ENCODE data around the gene FIP1L1. TPM values are rescaled to one million over a fixed set of nuclear protein-coding genes. Genes with fewer than 3 reads are reported as not detected.

FIP1L1 gene
- total RNA-seq, 1 experiment from 2014 or later = 56.3 TPM

- peaks cover 37% of the 10 kb centered on the region for H3K36me3 ChIP-seq
- no peaks in the 10 kb centered on the region for H3K27me3 ChIP-seq (replicated peaks)
- H3K27ac ChIP-seq = no peak overlapping the region
- DNase-seq (ENCODE audit: low read depth in 1 of 2, low spot score in 2 of 2) = no peak
- H3K9me3 ChIP-seq (replicated peaks) = no peaks in the 10 kb centered on the region
- no peak overlapping the region for H3K4me3 ChIP-seq
- no peaks in the 10 kb centered on the region for H3K4me1 ChIP-seq (replicated peaks)
Observed at GRCh38 chr4:53427366-53427765, 49.9 kb downstream of the FIP1L1 start.

GRCh38 chr4:53431052-53431451, 53.6 kb downstream of the FIP1L1 start:
- no peaks in the 10 kb centered on the region for H3K27me3 ChIP-seq (replicated peaks)
- H3K27ac ChIP-seq = no peak overlapping the region
- H3K9me3 ChIP-seq (replicated peaks) = no peaks in the 10 kb centered on the region
- no peak for DNase-seq (ENCODE audit: low read depth in 1 of 2, low spot score in 2 of 2)
- H3K36me3 ChIP-seq = peaks cover 52% of the 10 kb centered on the region
- no peak overlapping the region for H3K4me3 ChIP-seq
- H3K4me1 ChIP-seq (replicated peaks) = no peaks in the 10 kb centered on the region

- no peaks in the 10 kb centered on the region for H3K9me3 ChIP-seq (replicated peaks)
- no peak overlapping the region for H3K27ac ChIP-seq
- no peak overlapping the region for H3K4me3 ChIP-seq
- DNase-seq (ENCODE audit: low read depth in 1 of 2, low spot score in 2 of 2) = no peak
- peaks cover 48% of the 10 kb centered on the region for H3K36me3 ChIP-seq
- no peaks in the 10 kb centered on the region for H3K4me1 ChIP-seq (replicated peaks)
- no peaks in the 10 kb centered on the region for H3K27me3 ChIP-seq (replicated peaks)
Observed at GRCh38 chr4:53432528-53433424, 55.3 kb downstream of the FIP1L1 start.

- H3K27ac ChIP-seq = no peak overlapping the region
- DNase-seq (ENCODE audit: low read depth in 1 of 2, low spot score in 2 of 2) = no peak
- H3K9me3 ChIP-seq (replicated peaks) = no peaks in the 10 kb centered on the region
- H3K36me3 ChIP-seq = peaks cover 41% of the 10 kb centered on the region
- H3K4me3 ChIP-seq = no peak overlapping the region
- H3K27me3 ChIP-seq (replicated peaks) = no peaks in the 10 kb centered on the region
- H3K4me1 ChIP-seq (replicated peaks) = no peaks in the 10 kb centered on the region
Observed at GRCh38 chr4:53436251-53436650, 58.8 kb downstream of the FIP1L1 start.

GRCh38 chr4:53441564-53441963, 64.1 kb downstream of the FIP1L1 start:
- Histone ChIP-seq H3K4me3 (no peak overlapping the region), H3K27ac (no peak overlapping the region), H3K4me1 (replicated peaks) (no peaks in the 10 kb centered on the region), H3K27me3 (replicated peaks) (no peaks in the 10 kb centered on the region), H3K9me3 (replicated peaks) (no peaks in the 10 kb centered on the region), H3K36me3 (peaks cover 29% of the 10 kb centered on the region)
- DNase-seq (ENCODE audit: low read depth in 1 of 2, low spot score in 2 of 2) = no peak

GRCh38 chr4:53444954-53445353, 67.5 kb downstream of the FIP1L1 start:
- Histone ChIP-seq H3K27me3 (replicated peaks) (no peaks in the 10 kb centered on the region), H3K9me3 (replicated peaks) (no peaks in the 10 kb centered on the region), H3K36me3 (peaks cover 26% of the 10 kb centered on the region), H3K4me3 (no peak overlapping the region), H3K27ac (no peak overlapping the region), H3K4me1 (replicated peaks) (no peaks in the 10 kb centered on the region)
- DNase-seq (ENCODE audit: low read depth in 1 of 2, low spot score in 2 of 2) = no peak

GRCh38 chr4:53450773-53451172, 73.3 kb downstream of the FIP1L1 start:
- H3K4me3 ChIP-seq = no peak overlapping the region
- no peak for DNase-seq (ENCODE audit: low read depth in 1 of 2, low spot score in 2 of 2)
- no peaks in the 10 kb centered on the region for H3K9me3 ChIP-seq (replicated peaks)

GRCh38 chr4:53453385-53453784, 75.9 kb downstream of the FIP1L1 start:
- Histone ChIP-seq H3K9me3 (replicated peaks) (no peaks in the 10 kb centered on the region), H3K27me3 (replicated peaks) (no peaks in the 10 kb centered on the region), H3K27ac (no peak overlapping the region), H3K4me3 (no peak overlapping the region), H3K36me3 (peaks cover 43% of the 10 kb centered on the region), H3K4me1 (replicated peaks) (no peaks in the 10 kb centered on the region; the same call in 1 of the 2 replicates)
- DNase-seq (ENCODE audit: low read depth in 1 of 2, low spot score in 2 of 2) = no peak

More at GRCh38 chr4:53450773-53451172, 73.3 kb downstream of the FIP1L1 start:
- Histone ChIP-seq H3K4me1 (replicated peaks) (no peaks in the 10 kb centered on the region), H3K27ac (no peak overlapping the region), H3K36me3 (peaks cover 35% of the 10 kb centered on the region), H3K27me3 (replicated peaks) (no peaks in the 10 kb centered on the region)

GRCh38 chr4:53455766-53456165, 78.3 kb downstream of the FIP1L1 start:
- DNase-seq (ENCODE audit: low read depth in 1 of 2, low spot score in 2 of 2) = no peak
- H3K4me3 ChIP-seq = no peak overlapping the region
- no peak overlapping the region for H3K27ac ChIP-seq
- H3K4me1 ChIP-seq (replicated peaks) = peaks cover 9% of the 10 kb centered on the region
- peaks cover 56% of the 10 kb centered on the region for H3K36me3 ChIP-seq
- H3K27me3 ChIP-seq (replicated peaks) = no peaks in the 10 kb centered on the region
- H3K9me3 ChIP-seq (replicated peaks) = no peaks in the 10 kb centered on the region

GRCh38 chr4:53456178-53456577, 78.7 kb downstream of the FIP1L1 start:
- H3K27ac ChIP-seq = no peak overlapping the region
- H3K4me1 ChIP-seq (replicated peaks) = peaks cover 9% of the 10 kb centered on the region
- H3K4me3 ChIP-seq = no peak overlapping the region
- no peaks in the 10 kb centered on the region for H3K9me3 ChIP-seq (replicated peaks)
- peaks cover 56% of the 10 kb centered on the region for H3K36me3 ChIP-seq
- H3K27me3 ChIP-seq (replicated peaks) = no peaks in the 10 kb centered on the region
- DNase-seq (ENCODE audit: low read depth in 1 of 2, low spot score in 2 of 2) = no peak

- Histone ChIP-seq H3K4me1 (replicated peaks) (peaks cover 9% of the 10 kb centered on the region), H3K27me3 (replicated peaks) (no peaks in the 10 kb centered on the region), H3K27ac (no peak overlapping the region), H3K4me3 (no peak overlapping the region), H3K9me3 (replicated peaks) (no peaks in the 10 kb centered on the region), H3K36me3 (peaks cover 41% of the 10 kb centered on the region)
- peak in 1 of 2 experiments; percentile 27 for DNase-seq (ENCODE audit: low read depth in 1 of 2, low spot score in 2 of 2)
Observed at GRCh38 chr4:53459548-53459947, 82.1 kb downstream of the FIP1L1 start.

- Histone ChIP-seq H3K27ac (no peak overlapping the region), H3K4me1 (replicated peaks) (peaks cover 9% of the 10 kb centered on the region), H3K36me3 (peaks cover 25% of the 10 kb centered on the region), H3K4me3 (no peak overlapping the region), H3K27me3 (replicated peaks) (no peaks in the 10 kb centered on the region), H3K9me3 (replicated peaks) (no peaks in the 10 kb centered on the region)
- no peak for DNase-seq (ENCODE audit: low read depth in 1 of 2, low spot score in 2 of 2)
Observed at GRCh38 chr4:53461244-53461643, 83.8 kb downstream of the FIP1L1 start.

- Histone ChIP-seq H3K4me3 (no peak overlapping the region), H3K27me3 (replicated peaks) (no peaks in the 10 kb centered on the region), H3K27ac (no peak overlapping the region), H3K9me3 (replicated peaks) (no peaks in the 10 kb centered on the region), H3K4me1 (replicated peaks) (peaks cover 9% of the 10 kb centered on the region), H3K36me3 (peaks cover 18% of the 10 kb centered on the region)
- DNase-seq (ENCODE audit: low read depth in 1 of 2, low spot score in 2 of 2) = no peak
Observed at GRCh38 chr4:53463340-53463739, 85.9 kb downstream of the FIP1L1 start.

- H3K27me3 ChIP-seq (replicated peaks) = no peaks in the 10 kb centered on the region
- no peak overlapping the region for H3K27ac ChIP-seq
- H3K36me3 ChIP-seq = 0 out of 2 replicates have a peak, but pooled peaks cover 4% of the 10 kb centered on the region
- no peak for DNase-seq (ENCODE audit: low read depth in 1 of 2, low spot score in 2 of 2)
- no peak overlapping the region for H3K4me3 ChIP-seq
- H3K4me1 ChIP-seq (replicated peaks) = no peaks in the 10 kb centered on the region
- H3K9me3 ChIP-seq (replicated peaks) = no peaks in the 10 kb centered on the region
Observed at GRCh38 chr4:53465281-53465680, 87.8 kb downstream of the FIP1L1 start.
